GM19467 (cell line): ENCODE measurements around the gene PPM1L.
"Not testable (repeated sequence)": the region's sequence is repeated elsewhere in the genome, so short reads cannot be mapped to it uniquely, and the experiment has no call there.

Experiments
- ATAC-seq: cut with Tn5 transposase; IDR thresholded peaks from one replicate; pipeline ENCODE4 v1.9.1; 2021; ENCODE audit warnings: mild to moderate bottlenecking, moderate library complexity; ENCODE audit not compliant: unreplicated experiment

PPM1L gene

DNA sequence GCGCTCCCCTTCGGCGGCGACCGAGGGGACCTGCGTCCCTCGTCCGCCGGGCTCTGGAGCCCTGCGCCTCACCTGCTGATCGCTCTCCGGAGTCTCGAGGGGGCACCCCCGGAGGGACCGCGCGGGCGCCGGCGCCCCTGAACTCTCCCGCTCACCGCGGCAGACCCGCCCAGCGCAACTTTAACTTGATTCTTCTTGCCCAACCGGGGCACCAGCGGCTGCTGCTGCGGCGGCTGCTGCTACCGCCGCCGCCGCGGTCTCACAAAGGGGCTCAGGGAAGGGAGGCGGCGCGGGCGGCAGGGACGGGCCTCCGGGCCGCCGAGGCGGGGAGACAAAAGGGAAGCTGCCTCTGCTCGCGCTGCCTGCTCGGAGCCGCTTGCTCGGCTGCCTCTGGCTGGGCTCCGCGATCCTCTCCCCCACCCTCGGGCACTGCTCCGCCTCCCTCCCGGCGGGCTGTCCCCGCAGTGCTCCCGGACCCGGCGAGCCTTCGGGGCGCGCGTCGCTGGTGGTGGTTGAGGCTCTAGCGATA is at the start of gene PPM1L:
Gene PPM1L (plus strand): TSS at position 456 of the 529 bp plus-strand sequence.
- ATAC-seq = peak; percentile 42

- ATAC-seq = no peak
Observed at GRCh38 chr3:160707187-160707794, 48.7 kb upstream of the PPM1L start.

- no peak for ATAC-seq
Observed at GRCh38 chr3:160709477-160710182, 46.4 kb upstream of the PPM1L start.

DNA sequence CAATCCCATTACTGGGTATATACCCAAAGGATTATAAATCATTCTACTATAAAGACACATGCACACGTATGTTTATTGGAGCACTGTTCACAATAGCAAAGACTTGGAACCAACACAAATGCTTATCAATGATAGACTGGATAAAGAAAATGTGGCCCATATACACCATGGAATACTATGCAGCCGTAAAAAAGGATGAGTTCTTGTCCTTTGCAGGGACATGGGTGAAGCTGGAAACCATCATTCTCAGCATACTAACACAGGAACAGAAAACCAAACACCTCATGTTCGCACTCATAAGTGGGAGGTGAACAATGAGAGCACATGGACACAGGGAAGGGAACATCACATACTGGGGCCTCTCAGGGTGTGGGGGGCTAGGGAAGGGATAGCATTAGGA is 42.9 kb upstream of the PPM1L start:
- not testable (repeated sequence) for ATAC-seq

GRCh38 chr3:160719710-160720109 is 36.3 kb upstream of the PPM1L start:
- no peak for ATAC-seq

DNA sequence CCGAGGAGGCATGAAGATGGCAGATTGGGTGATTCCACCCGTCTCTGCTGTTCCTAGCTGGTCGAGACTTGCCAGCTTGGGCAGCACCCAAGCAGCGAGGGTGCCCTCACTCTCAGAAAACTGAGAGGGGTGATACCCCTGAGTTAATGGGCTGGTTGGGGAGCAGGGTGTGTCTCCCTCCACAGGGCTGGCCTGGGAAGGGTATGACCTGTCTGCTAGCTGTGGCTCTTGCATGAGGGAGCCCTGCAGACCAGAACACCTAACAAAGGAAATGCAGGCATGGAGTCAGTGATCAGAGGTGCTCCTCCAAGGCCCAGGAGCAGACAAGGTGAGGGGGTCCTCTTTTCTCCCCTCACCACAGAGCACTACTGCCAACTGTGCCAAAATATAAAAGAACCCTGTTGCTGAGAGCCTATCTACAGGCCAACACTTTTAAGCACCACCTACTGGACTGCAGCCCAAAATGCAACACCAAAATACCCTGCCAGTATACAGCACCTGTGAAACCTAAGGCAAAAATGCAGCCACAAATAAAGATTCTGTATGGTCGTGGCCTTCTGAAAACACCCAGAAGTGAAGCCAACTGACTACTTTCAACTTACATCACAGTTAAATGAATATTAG is 35.8 kb upstream of the PPM1L start:
- no peak for ATAC-seq

GRCh38 chr3:160722331-160722730 is 33.7 kb upstream of the PPM1L start:
- no peak for ATAC-seq

GRCh38 chr3:160725338-160725737 is 30.7 kb upstream of the PPM1L start:
- ATAC-seq = no peak

GRCh38 chr3:160735826-160736225 is 20.2 kb upstream of the PPM1L start:
- ATAC-seq = no peak

- ATAC-seq = no peak
Observed at GRCh38 chr3:160738048-160738447, 18.0 kb upstream of the PPM1L start.

DNA sequence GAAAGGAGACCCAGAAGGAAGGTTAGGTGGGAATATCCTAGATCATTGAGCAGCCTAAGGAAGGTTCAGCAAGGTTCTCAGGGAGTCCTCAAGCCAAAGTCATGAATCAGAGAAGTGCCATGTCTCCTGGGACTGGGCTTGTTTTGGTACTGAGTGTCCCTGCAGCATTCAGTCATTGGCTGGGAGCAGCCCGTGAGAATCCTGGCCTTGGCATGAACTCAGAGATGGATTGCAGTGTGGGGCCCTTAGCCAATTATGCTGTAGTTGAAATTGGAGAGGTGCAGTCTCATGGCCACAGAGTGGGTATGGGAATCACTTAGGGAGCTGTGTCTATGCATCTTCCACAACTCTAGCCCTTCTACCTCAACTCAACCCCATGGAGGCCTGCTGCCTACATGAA is 17.0 kb upstream of the PPM1L start:
- no peak for ATAC-seq

GRCh38 chr3:160746976-160747375 is 9.1 kb upstream of the PPM1L start:
- ATAC-seq = no peak

GRCh38 chr3:160747422-160747821 is 8.6 kb upstream of the PPM1L start:
- ATAC-seq = no peak

DNA sequence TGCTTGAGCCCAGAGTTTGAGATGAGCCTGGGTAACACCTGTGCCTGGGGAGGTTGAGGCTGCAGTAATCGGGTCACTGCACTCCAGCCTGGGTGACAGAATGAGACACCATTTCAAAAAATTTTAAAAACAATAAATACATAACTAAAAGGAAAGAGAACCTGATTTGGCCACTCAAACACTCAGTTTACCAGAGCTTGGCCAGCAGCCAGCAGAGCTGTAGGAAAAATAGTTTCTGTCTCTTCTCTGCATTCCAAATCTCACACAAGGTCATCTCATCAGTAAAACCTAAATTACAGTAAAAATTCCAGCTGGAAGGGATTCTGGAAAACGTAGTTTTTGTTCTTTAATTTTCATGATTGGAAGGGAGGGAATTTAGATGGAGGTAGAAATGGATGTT is 7.8 kb upstream of the PPM1L start:
- ATAC-seq = no peak

DNA sequence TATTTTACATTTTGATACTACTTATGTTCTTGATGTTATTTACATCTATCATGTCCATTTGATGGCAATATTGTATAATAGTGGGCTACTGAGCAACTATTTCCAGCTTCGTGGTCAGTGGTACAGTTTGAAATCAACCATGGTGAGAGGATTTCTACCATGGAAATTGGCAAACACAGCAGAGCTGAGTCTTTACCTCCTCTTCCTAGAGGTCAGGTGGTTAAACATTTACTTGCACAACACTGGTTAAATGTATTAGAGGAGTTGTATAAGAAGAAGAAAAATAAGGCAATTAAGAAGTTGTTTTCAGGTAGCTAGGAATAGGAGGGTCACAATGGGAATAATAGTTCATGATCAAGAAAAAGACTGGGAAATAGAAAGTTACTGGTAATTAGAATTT is 7.2 kb upstream of the PPM1L start:
- ATAC-seq = no peak

DNA sequence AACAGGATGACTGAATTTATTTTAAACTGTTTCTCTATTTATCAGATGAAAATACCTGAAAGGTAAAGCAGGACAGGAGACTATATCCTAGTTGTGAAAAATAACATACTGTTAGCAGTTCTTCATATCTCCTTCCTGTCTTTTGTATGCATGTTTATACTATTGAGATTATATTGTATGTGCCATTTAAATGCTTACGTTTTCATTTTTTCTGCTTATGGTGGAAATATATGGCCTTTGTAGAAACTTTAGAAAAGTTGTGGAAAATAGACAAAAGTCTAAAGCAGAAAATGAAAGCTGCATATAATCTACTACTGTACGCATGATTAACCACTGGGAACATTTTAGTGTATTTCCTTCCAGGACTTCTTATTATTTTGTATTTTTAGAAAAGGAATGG is 2.1 kb upstream of the PPM1L start:
- no peak for ATAC-seq

GRCh38 chr3:160754371-160754854 is 1.6 kb upstream of the PPM1L start:
- no peak for ATAC-seq

DNA sequence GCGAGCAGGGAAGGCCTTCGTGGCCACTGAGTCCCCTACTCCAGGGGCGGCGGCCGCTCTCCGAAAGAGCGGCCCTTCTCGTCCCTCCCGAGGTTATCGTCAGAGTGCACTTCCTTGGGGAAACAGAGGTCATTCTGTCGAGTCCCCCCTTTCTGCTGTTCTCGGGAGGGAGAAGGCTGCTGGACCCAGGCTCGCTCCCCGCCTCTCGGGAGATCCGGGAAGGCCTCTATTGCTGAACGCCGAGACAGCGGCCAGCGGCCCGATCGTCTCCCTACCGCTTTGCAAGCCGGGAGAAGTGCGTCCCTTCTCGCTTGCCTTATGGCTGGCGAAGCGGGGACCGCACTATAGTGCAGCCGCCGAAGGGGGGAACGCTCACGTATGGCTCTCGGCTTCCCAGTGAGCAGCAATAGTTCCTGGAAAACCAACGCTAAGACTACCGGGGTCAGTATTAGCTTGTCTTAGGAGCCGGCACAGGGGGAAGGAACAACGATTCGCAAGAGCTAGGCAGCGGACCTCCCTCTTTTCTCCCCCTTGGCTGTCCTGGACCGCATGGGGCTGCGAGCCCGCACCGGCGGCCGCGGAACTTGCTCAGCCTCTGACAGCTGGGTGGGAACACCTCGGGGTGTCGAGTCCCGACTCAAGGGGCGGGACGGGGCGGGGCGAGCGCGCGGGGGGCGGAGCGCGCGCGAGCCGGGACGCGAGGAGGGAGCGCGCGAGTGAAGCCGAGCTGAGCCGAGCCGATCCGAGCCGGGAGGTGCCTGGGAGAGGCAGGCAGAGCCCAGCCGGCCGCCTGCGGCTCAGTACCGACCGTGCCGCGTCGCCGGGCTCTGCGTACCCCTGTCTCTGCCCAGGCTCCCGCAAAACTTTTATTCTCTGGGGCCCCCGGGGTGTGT is 930 bp upstream of the PPM1L start:
- peak; percentile 89 for ATAC-seq

DNA sequence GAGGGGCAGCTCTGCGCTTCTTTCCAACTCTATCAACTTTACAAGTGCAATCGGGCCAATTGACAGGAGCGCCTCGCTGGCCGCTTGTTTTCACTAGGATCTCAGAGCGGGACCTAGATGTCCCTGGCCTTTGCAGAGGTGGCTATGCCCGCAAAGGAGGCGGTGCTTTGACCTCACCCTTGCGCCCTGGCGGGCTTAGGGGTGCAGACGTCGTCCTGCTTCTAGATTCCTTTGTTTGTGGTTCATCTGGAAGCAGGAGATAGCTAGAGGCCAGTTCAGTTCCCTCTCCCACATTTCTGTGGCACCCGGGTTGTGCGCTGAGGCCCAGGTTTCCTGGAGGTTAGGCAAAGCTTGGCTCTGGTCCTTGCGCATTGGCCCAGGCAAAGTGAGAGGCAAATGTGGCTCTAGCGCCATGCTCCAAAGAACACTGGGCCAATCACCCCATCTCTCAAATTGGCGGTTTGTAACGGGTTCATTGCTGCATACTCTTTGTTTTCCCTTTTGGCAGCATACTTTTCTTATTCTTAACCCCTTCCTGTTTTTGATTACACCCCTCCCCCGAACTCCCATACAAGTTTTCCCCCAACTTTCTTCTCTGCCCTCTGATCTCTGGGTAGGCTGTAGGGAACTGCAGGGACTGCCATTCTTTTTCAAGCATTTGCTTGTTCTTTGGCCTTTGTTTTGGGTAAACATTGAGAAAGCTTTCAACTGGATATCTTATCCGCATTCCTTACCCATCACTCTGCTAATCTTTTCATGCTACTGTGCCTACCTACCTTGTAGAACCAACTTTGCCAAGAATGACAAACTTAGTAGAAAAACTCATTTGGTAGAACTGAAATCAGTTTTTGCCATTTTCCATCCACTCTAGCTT is 1.4 kb downstream of the PPM1L start:
- no peak for ATAC-seq
